Adrenal gland (tissue), 5 donors: Measurements from ENCODE around the gene NRXN3.

Experiments
- POLR2A ChIP-seq, 2 donors: fragments of 450-650 bp; IDR thresholded peaks; one replicate each; pipeline ENCODE4 v1.6.1; 2017; ENCODE audit warnings: antibody characterized with exemption in 2 of 2, mild to moderate bottlenecking in 2 of 2, moderate library complexity in 1 of 2
- TF ChIP-seq, protein P1 (sequence below), 6 experiments: fragments of 450-650 bp in 4 of 6; fragments of 200-600 bp in 2 of 6; sonication (generic) in 1 of 6; IDR thresholded peaks; 1 replicate in 5 of 6; 2 replicates in 1 of 6; pipeline versions ENCODE4 v1.5.1 to v1.8.0; 2016 to 2021; ENCODE audit warnings: antibody characterized with exemption in 6 of 6, mild to moderate bottlenecking in 2 of 6, moderate library complexity in 1 of 6
- donor health status: DM: no; HTN: no; CAD: no.

DNA sequence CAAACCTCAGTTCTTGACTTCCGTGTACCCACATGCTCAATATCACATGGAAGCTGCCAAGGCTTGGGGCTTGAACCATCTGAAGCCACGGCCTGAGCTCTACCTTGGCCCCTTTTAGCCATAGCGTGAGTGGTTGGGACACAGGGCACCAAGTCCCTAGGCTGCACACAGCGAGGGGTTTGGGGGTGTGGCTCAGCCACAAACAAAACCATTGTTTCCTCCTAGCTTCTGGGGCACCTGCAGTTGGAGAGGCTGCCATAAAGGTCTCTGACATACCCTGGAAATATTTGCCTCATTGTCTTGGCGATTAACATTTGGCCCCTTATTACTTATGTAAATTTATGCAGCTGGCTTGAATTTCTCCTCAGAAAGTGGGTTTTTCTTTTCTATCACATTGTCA is 628.6 kb downstream of the NRXN3 start:
- TF ChIP-seq, protein P1, sequence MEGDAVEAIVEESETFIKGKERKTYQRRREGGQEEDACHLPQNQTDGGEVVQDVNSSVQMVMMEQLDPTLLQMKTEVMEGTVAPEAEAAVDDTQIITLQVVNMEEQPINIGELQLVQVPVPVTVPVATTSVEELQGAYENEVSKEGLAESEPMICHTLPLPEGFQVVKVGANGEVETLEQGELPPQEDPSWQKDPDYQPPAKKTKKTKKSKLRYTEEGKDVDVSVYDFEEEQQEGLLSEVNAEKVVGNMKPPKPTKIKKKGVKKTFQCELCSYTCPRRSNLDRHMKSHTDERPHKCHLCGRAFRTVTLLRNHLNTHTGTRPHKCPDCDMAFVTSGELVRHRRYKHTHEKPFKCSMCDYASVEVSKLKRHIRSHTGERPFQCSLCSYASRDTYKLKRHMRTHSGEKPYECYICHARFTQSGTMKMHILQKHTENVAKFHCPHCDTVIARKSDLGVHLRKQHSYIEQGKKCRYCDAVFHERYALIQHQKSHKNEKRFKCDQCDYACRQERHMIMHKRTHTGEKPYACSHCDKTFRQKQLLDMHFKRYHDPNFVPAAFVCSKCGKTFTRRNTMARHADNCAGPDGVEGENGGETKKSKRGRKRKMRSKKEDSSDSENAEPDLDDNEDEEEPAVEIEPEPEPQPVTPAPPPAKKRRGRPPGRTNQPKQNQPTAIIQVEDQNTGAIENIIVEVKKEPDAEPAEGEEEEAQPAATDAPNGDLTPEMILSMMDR (IDR thresholded peaks at IDR 0.05): no peak
- TF ChIP-seq POLR2A (IDR thresholded peaks at IDR 0.05): no peak
